ENCODE data around the gene MVB12B. TPM values are rescaled to one million over a fixed set of nuclear protein-coding genes. Genes with fewer than 3 reads are reported as not detected.

MVB12B gene
- total RNA-seq, 1 donor from 2014 or later = 12.8 TPM

DNA sequence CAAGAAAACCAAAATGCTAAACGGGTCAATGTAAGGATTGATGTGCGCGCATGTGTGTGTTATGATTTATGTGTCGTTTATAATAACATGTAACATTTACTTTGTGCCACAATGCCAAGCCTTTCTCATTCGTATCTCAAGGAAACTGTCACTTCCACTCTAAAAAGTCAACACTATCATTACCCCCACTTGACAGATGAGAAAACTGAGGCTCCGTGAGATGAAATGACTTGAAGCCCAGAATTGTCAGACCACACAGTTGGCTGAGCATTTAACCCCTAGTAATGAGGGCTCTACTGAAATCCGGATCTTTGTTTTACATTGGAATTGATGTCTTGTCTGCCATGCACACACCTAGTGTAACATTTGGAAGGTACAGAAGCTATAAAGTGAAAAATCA lies 192.1 kb downstream of the MVB12B start:
- TF ChIP-seq, protein P1, sequence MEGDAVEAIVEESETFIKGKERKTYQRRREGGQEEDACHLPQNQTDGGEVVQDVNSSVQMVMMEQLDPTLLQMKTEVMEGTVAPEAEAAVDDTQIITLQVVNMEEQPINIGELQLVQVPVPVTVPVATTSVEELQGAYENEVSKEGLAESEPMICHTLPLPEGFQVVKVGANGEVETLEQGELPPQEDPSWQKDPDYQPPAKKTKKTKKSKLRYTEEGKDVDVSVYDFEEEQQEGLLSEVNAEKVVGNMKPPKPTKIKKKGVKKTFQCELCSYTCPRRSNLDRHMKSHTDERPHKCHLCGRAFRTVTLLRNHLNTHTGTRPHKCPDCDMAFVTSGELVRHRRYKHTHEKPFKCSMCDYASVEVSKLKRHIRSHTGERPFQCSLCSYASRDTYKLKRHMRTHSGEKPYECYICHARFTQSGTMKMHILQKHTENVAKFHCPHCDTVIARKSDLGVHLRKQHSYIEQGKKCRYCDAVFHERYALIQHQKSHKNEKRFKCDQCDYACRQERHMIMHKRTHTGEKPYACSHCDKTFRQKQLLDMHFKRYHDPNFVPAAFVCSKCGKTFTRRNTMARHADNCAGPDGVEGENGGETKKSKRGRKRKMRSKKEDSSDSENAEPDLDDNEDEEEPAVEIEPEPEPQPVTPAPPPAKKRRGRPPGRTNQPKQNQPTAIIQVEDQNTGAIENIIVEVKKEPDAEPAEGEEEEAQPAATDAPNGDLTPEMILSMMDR (IDR thresholded peaks at IDR 0.05; ENCODE audit: insufficient read depth, low read depth, low read length) = no peak
- TF ChIP-seq EZH2 (IDR thresholded peaks at IDR 0.05; ENCODE audit: insufficient read depth, low read length) = no peak
- Mint-ChIP-seq H3K27me3 (ENCODE audit: low read depth, unreplicated experiment) (peaks cover 33% of the 10 kb centered on the region), H3K9me3 (ENCODE audit: unreplicated experiment) (no peaks in the 10 kb centered on the region), H3K4me3 (ENCODE audit: unreplicated experiment) (no peak overlapping the region), H3K4me1 (ENCODE audit: low read depth, unreplicated experiment) (peaks cover 7% of the 10 kb centered on the region), H3K36me3 (ENCODE audit: low read depth, unreplicated experiment) (no peaks in the 10 kb centered on the region), H3K27ac (ENCODE audit: unreplicated experiment) (no peak overlapping the region)
- no peak overlapping the region for H3K9ac ChIP-seq (ENCODE audit: low read length)
- no peak overlapping the region for H2AFZ ChIP-seq (ENCODE audit: low read depth, low read length)
- no peaks in the 10 kb centered on the region for H3K79me2 ChIP-seq (ENCODE audit: insufficient read depth, low read length)
- FAIRE-seq = no peak
- H3K36me3 ChIP-seq (ENCODE audit: insufficient read depth, low read length) = no peaks in the 10 kb centered on the region
- H3K27ac ChIP-seq (ENCODE audit: low read depth, low read length) = no peak overlapping the region
- no peaks in the 10 kb centered on the region for H3K9me3 ChIP-seq (ENCODE audit: insufficient read depth, low read depth, low read length)
- no peak overlapping the region for H3K4me2 ChIP-seq (ENCODE audit: low read length)
- no peaks in the 10 kb centered on the region for H4K20me1 ChIP-seq (ENCODE audit: insufficient read depth, low read length)
- H3K27me3 ChIP-seq (ENCODE audit: insufficient read depth, low read length) = peaks cover 47% of the 10 kb centered on the region
- no peak overlapping the region for H3K4me3 ChIP-seq (ENCODE audit: insufficient read depth, low read depth, low read length)
- peaks cover 7% of the 10 kb centered on the region for H3K4me1 ChIP-seq (ENCODE audit: insufficient read depth, low read length)
- DNase-seq (ENCODE audit: low read depth) = no peak

DNA sequence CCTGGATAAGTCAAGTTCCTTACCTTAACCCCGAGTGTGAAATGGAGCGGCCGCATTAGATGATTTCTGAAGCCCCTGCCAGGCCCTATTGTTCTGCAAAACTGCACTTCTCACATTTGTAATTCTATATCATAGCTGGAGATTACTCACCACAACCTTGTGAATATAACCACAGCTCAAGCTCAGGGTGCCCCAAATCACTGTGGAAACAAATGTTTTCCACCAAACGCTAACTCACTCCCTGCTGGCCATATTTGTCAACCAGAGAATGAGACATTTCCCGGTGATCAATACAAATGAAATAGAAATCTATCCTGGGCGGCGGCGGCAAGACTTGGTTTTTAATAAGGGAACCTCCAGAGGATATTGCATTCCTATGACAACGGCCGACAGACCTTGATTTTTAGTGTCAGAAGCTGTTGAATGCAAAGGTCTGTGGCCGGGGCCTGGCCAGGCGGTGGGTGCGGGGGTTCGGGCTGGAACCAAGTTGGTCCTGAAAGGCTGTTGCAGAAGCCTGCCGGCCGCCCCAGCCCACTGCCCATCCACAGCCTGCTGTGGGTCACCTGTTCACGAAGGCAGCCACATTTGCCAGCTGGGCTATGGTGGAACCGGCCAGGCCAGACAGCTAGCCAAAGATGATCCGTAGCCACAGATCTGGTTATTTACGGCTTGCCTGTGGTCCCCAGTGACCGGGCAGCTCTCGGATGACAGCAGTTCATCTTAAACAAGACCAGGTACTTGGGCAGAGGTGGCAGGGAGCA lies 193.2 kb downstream of the MVB12B start:
- H3K27ac ChIP-seq (ENCODE audit: low read depth, low read length) = no peak overlapping the region
- H3K4me2 ChIP-seq (ENCODE audit: low read length) = no peak overlapping the region
- H4K20me1 ChIP-seq (ENCODE audit: insufficient read depth, low read length) = no peaks in the 10 kb centered on the region
- H3K9me3 Mint-ChIP-seq (ENCODE audit: unreplicated experiment) = no peaks in the 10 kb centered on the region
- no peaks in the 10 kb centered on the region for H3K36me3 Mint-ChIP-seq (ENCODE audit: low read depth, unreplicated experiment)
- no peaks in the 10 kb centered on the region for H3K9me3 ChIP-seq (ENCODE audit: insufficient read depth, low read depth, low read length)
- H3K27ac Mint-ChIP-seq (ENCODE audit: unreplicated experiment) = no peak overlapping the region
- FAIRE-seq (no peak), DNase-seq (ENCODE audit: low read depth) (no peak)
- H3K36me3 ChIP-seq (ENCODE audit: insufficient read depth, low read length) = no peaks in the 10 kb centered on the region
- H3K4me3 ChIP-seq (ENCODE audit: insufficient read depth, low read depth, low read length) = no peak overlapping the region
- peaks cover 52% of the 10 kb centered on the region for H3K27me3 ChIP-seq (ENCODE audit: insufficient read depth, low read length)
- H3K79me2 ChIP-seq (ENCODE audit: insufficient read depth, low read length) = no peaks in the 10 kb centered on the region
- H2AFZ ChIP-seq (ENCODE audit: low read depth, low read length) = no peak overlapping the region
- peaks cover 7% of the 10 kb centered on the region for H3K4me1 Mint-ChIP-seq (ENCODE audit: low read depth, unreplicated experiment)
- H3K4me3 Mint-ChIP-seq (ENCODE audit: unreplicated experiment) = no peak overlapping the region
- no peak overlapping the region for H3K9ac ChIP-seq (ENCODE audit: low read length)
- peaks cover 7% of the 10 kb centered on the region for H3K4me1 ChIP-seq (ENCODE audit: insufficient read depth, low read length)
- H3K27me3 Mint-ChIP-seq (ENCODE audit: low read depth, unreplicated experiment) = peaks cover 39% of the 10 kb centered on the region
- TF ChIP-seq, protein P1 (IDR thresholded peaks at IDR 0.05; ENCODE audit: insufficient read depth, low read depth, low read length) = no peak
- no peak for TF ChIP-seq EZH2 (IDR thresholded peaks at IDR 0.05; ENCODE audit: insufficient read depth, low read length)

- no peak overlapping the region for H3K4me3 Mint-ChIP-seq (ENCODE audit: unreplicated experiment)
- H3K9me3 Mint-ChIP-seq (ENCODE audit: unreplicated experiment) = no peaks in the 10 kb centered on the region
- no peak overlapping the region for H3K27ac Mint-ChIP-seq (ENCODE audit: unreplicated experiment)
- peaks cover 56% of the 10 kb centered on the region for H3K27me3 ChIP-seq (ENCODE audit: insufficient read depth, low read length)
- H3K27ac ChIP-seq (ENCODE audit: low read depth, low read length) = no peak overlapping the region
- no peaks in the 10 kb centered on the region for H3K79me2 ChIP-seq (ENCODE audit: insufficient read depth, low read length)
- no peak for FAIRE-seq
- H3K36me3 ChIP-seq (ENCODE audit: insufficient read depth, low read length) = no peaks in the 10 kb centered on the region
- H3K4me1 Mint-ChIP-seq (ENCODE audit: low read depth, unreplicated experiment) = peaks cover 7% of the 10 kb centered on the region
- no peak overlapping the region for H2AFZ ChIP-seq (ENCODE audit: low read depth, low read length)
- H3K4me2 ChIP-seq (ENCODE audit: low read length) = no peak overlapping the region
- H3K9me3 ChIP-seq (ENCODE audit: insufficient read depth, low read depth, low read length) = no peaks in the 10 kb centered on the region
- peaks cover 7% of the 10 kb centered on the region for H3K4me1 ChIP-seq (ENCODE audit: insufficient read depth, low read length)
- H3K27me3 Mint-ChIP-seq (ENCODE audit: low read depth, unreplicated experiment) = peaks cover 42% of the 10 kb centered on the region
- TF ChIP-seq, protein P1 (IDR thresholded peaks at IDR 0.05; ENCODE audit: insufficient read depth, low read depth, low read length) = no peak
- TF ChIP-seq EZH2 (IDR thresholded peaks at IDR 0.05; ENCODE audit: insufficient read depth, low read length) = no peak
- H3K9ac ChIP-seq (ENCODE audit: low read length) = no peak overlapping the region
- H3K36me3 Mint-ChIP-seq (ENCODE audit: low read depth, unreplicated experiment) = no peaks in the 10 kb centered on the region
- no peaks in the 10 kb centered on the region for H4K20me1 ChIP-seq (ENCODE audit: insufficient read depth, low read length)
- no peak for DNase-seq (ENCODE audit: low read depth)
- H3K4me3 ChIP-seq (ENCODE audit: insufficient read depth, low read depth, low read length) = no peak overlapping the region
These were observed 193.8 kb downstream of the MVB12B start for GRCh38 chr9:126520453-126520852.

Measured in astrocyte (in vitro differentiated cells and primary cell).